IMR-90 (cell line): ENCODE data around the gene SLC4A5. TPM values are rescaled to one million over a fixed set of nuclear protein-coding genes. Genes with fewer than 3 reads are reported as not detected.

Experiments used
- ATAC-seq: fragments of 200-7000 bp; cut with Tn5 transposase; 2 replicates; pipeline ENCODE4 v1.9.1; 2020; ENCODE audit warnings: low read depth, mild to moderate bottlenecking, moderate library complexity
- BruUV-seq: library from RNA; stranded (reverse); fragments of 400-500 nt; replicated peaks from 2 replicates; lab custom pipeline; 2021; lab: Mats Ljungman, UMichigan
- CTCF ChIA-PET: fragments of 300-600 bp; formaldehyde crosslinking; extraction: SDS; loops from one replicate; lab custom pipeline; 2021; ENCODE audit warnings: antibody characterized with exemption; lab: Yijun Ruan, JAX
- POLR2A ChIA-PET: fragments of 300-600 bp; sonication (Branson Sonifier 250); formaldehyde crosslinking; loops from one replicate; lab custom pipeline; 2022; ENCODE audit warnings: antibody characterized with exemption; ENCODE audit not compliant: unreplicated experiment; lab: Charles Lee
- DNase-seq: peaks from one replicate; pipeline ENCODE4 v3.0.0; 2013
- H2AFZ ChIP-seq: replicated peaks from 2 replicates; pipeline ENCODE3; 2013; ENCODE audit warnings: low read length, mild to moderate bottlenecking; ENCODE audit not compliant: poor library complexity
- H2AK5ac ChIP-seq: 2 replicates; pipeline ENCODE4 v1.6.1; 2013; ENCODE audit warnings: low read depth, low read length, inconsistent platforms
- H2AK9ac ChIP-seq: replicated peaks from 2 replicates; pipeline ENCODE3; 2013; ENCODE audit warnings: mild to moderate bottlenecking, low read depth, low read length, moderate library complexity; ENCODE audit not compliant: poor library complexity
- H2BK120ac ChIP-seq: 2 replicates; pipeline ENCODE4 v1.6.1; 2013; ENCODE audit warnings: low read depth, low read length, inconsistent platforms
- H2BK15ac ChIP-seq: 3 replicates; pipeline ENCODE4 v1.6.1; 2013; ENCODE audit warnings: low read depth, low read length, inconsistent platforms
- H2BK20ac ChIP-seq: 2 replicates; pipeline ENCODE4 v1.6.1; 2013; ENCODE audit warnings: low read depth, mild to moderate bottlenecking, inconsistent platforms, low read length, moderate library complexity
- H2BK5ac ChIP-seq: 2 replicates; pipeline ENCODE4 v1.6.1; 2013; ENCODE audit warnings: mild to moderate bottlenecking, low read depth, low read length, inconsistent platforms; ENCODE audit not compliant: poor library complexity, severe bottlenecking
- H3K14ac ChIP-seq: replicated peaks from 2 replicates; pipeline ENCODE4 v1.6.1; 2013; ENCODE audit warnings: low read depth, low read length, inconsistent platforms
- H3K18ac ChIP-seq: 2 replicates; pipeline ENCODE4 v1.6.1; 2013; ENCODE audit warnings: low read depth, low read length, control low read depth
- H3K23ac ChIP-seq: 2 replicates; pipeline ENCODE4 v1.6.1; 2013; ENCODE audit warnings: low read depth, low read length, inconsistent platforms
- H3K27ac ChIP-seq: 2 replicates; pipeline ENCODE4 v1.5.1; 2013; ENCODE audit warnings: mild to moderate bottlenecking, control low read depth, low read length; ENCODE audit not compliant: insufficient read depth
- H3K27me3 ChIP-seq: 2 replicates; pipeline ENCODE4 v1.6.1; 2013; ENCODE audit warnings: low read length; ENCODE audit not compliant: control insufficient read depth, insufficient read depth
- H3K36me3 ChIP-seq: 2 replicates; pipeline ENCODE4 v1.6.1; 2013; ENCODE audit warnings: low read length, mixed read lengths; ENCODE audit not compliant: control insufficient read depth, insufficient read depth
- H3K4ac ChIP-seq: 2 replicates; pipeline ENCODE4 v1.6.1; 2013; ENCODE audit warnings: low read depth, low read length, inconsistent platforms
- H3K4me1 ChIP-seq: 2 replicates; pipeline ENCODE4 v1.6.1; 2013; ENCODE audit warnings: low read length, mixed read lengths; ENCODE audit not compliant: control insufficient read depth, insufficient read depth
- H3K4me2 ChIP-seq: 2 replicates; pipeline ENCODE4 v1.6.1; 2013; ENCODE audit warnings: low read depth, mild to moderate bottlenecking, control low read depth, low read length, moderate library complexity
- H3K4me3 ChIP-seq: 2 replicates; pipeline ENCODE4 v1.5.1; 2013; ENCODE audit warnings: low read depth, mild to moderate bottlenecking, control low read depth, low read length, moderate library complexity; ENCODE audit not compliant: insufficient read depth
- H3K56ac ChIP-seq: 2 replicates; pipeline ENCODE4 v1.6.1; 2013; ENCODE audit warnings: low read length, inconsistent platforms; ENCODE audit not compliant: insufficient read depth; ENCODE audit errors: extremely low read depth
- H3K79me1 ChIP-seq, 2 experiments: 2 replicates each; pipeline ENCODE4 v1.6.1; 2013; ENCODE audit warnings: low read length in 2 of 2, inconsistent platforms in 1 of 2, low read depth in 1 of 2
- H3K9ac ChIP-seq: 2 replicates; pipeline ENCODE4 v1.6.1; 2013; ENCODE audit warnings: low read depth, low read length, control low read depth
- H3K9me1 ChIP-seq: 2 replicates; pipeline ENCODE4 v1.6.1; 2013; ENCODE audit warnings: low read length, inconsistent platforms; ENCODE audit not compliant: insufficient read depth
- H3K9me3 ChIP-seq: 2 replicates; pipeline ENCODE4 v1.6.1; 2013; ENCODE audit warnings: low read length; ENCODE audit not compliant: control insufficient read depth, insufficient read depth
- H4K20me1 ChIP-seq: 2 replicates; pipeline ENCODE4 v1.6.1; 2013; ENCODE audit warnings: low read length, inconsistent platforms; ENCODE audit not compliant: insufficient read depth
- H4K5ac ChIP-seq: 2 replicates; pipeline ENCODE4 v1.6.1; 2013; ENCODE audit warnings: mild to moderate bottlenecking, low read depth, low read length, control low read depth
- H4K8ac ChIP-seq, 2 experiments: 2 replicates each; pipeline ENCODE4 v1.6.1; 2013; ENCODE audit warnings: low read depth in 2 of 2, low read length in 2 of 2, control low read depth in 1 of 2, inconsistent platforms in 1 of 2
- H4K91ac ChIP-seq: 2 replicates; pipeline ENCODE4 v1.6.1; 2013; ENCODE audit warnings: low read depth, low read length, inconsistent platforms; ENCODE audit not compliant: insufficient read depth
- BHLHE40 ChIP-seq: fragments of 150-350 bp; IDR thresholded peaks from 2 replicates; pipeline ENCODE4 v1.6.1; 2016; ENCODE audit warnings: mild to moderate bottlenecking, low read depth, low read length
- CEBPB ChIP-seq: IDR thresholded peaks from 2 replicates; pipeline ENCODE4 v1.6.1; 2012; ENCODE audit warnings: low read depth, low read length, improper control_type of control experiment
- CHD1 ChIP-seq: IDR thresholded peaks from 2 replicates; pipeline ENCODE4 v1.6.1; 2012; ENCODE audit warnings: low read depth, low read length, improper control_type of control experiment
- FOS ChIP-seq: fragments of 150-350 bp; IDR thresholded peaks from 2 replicates; pipeline ENCODE4 v1.6.1; 2016; ENCODE audit warnings: low read depth, low read length
- MAFK ChIP-seq: IDR thresholded peaks from 2 replicates; pipeline ENCODE4 v1.6.1; 2012; ENCODE audit warnings: low read depth, low read length, improper control_type of control experiment
- MAZ ChIP-seq: IDR thresholded peaks from 2 replicates; pipeline ENCODE4 v1.6.1; 2012; ENCODE audit warnings: low read depth, mild to moderate bottlenecking, low read length, improper control_type of control experiment, moderate library complexity, borderline replicate concordance
- MXI1 ChIP-seq: IDR thresholded peaks from 2 replicates; pipeline ENCODE4 v1.6.1; 2012; ENCODE audit warnings: low read depth, mild to moderate bottlenecking, low read length, moderate library complexity, borderline replicate concordance
- NFE2L2 ChIP-seq: fragments of 150-350 bp; IDR thresholded peaks from 2 replicates; pipeline ENCODE4 v1.6.1; 2016; ENCODE audit warnings: low read depth, mild to moderate bottlenecking, low read length
- POLR2A ChIP-seq: IDR thresholded peaks from 2 replicates; pipeline ENCODE4 v1.6.1; 2012; ENCODE audit warnings: mild to moderate bottlenecking, low read depth, low read length
- RAD21 ChIP-seq: IDR thresholded peaks from 2 replicates; pipeline ENCODE4 v1.6.1; 2012; ENCODE audit warnings: low read length, improper control_type of control experiment
- RCOR1 ChIP-seq: IDR thresholded peaks from 2 replicates; pipeline ENCODE4 v1.6.1; 2012; ENCODE audit warnings: mild to moderate bottlenecking, low read length, improper control_type of control experiment; ENCODE audit not compliant: insufficient replicate concordance
- SMC3 ChIP-seq: fragments of 150-350 bp; IDR thresholded peaks from 2 replicates; pipeline ENCODE4 v1.6.1; 2016; ENCODE audit warnings: low read depth, mild to moderate bottlenecking, antibody characterized with exemption, low read length, moderate library complexity
- USF2 ChIP-seq: fragments of 150-350 bp; IDR thresholded peaks from 2 replicates; pipeline ENCODE4 v1.6.1; 2017; ENCODE audit warnings: mild to moderate bottlenecking, antibody characterized with exemption, low read length, low read depth
- WGBS, 2 experiments: methylation state at CpG; one replicate each; pipeline versions ENCODE4 v1.1.5 to v1.1.7; 2013; ENCODE audit warnings: missing lambda C conversion rate in 2 of 2; ENCODE audit not compliant: insufficient read length in 1 of 2; ENCODE audit errors: extremely low coverage in 2 of 2; 5-methylcytosine and 5-hydroxymethylcytosine counted together
- dilution Hi-C: fragments of 300-500 bp; cut with HindIII; formaldehyde crosslinking; loops from one replicate; pipeline ENCODE4 v1.14.3; 2018; ENCODE audit warnings: low sequenced_read_pairs; ENCODE audit not compliant: unreplicated experiment
- in situ Hi-C: fragments of 300-500 bp; cut with MboI; formaldehyde crosslinking; loops from 3 replicates; pipeline ENCODE4 v1.14.3; 2019; ENCODE audit warnings: low sequenced_read_pairs, inconsistent platforms, mixed read lengths
- intact Hi-C: fragments of 100-400 bp; cut with micrococcal nuclease; formaldehyde crosslinking; loops from 2 replicates; pipeline ENCODE4 v1.10.0; 2022
- polyA plus RNA-seq, 3 experiments: library from polyadenylated mRNA; depleted of rRNA; stranded (reverse); fragments of >200 nt; gene quantifications; 2 replicates each; pipeline ENCODE4 v1.2.3, GENCODE V29; 2012; ENCODE audit warnings: low replicate concordance in 1 of 3
- total RNA-seq: library from RNA; depleted of rRNA; stranded (reverse); fragments of >200 nt; gene quantifications from 2 replicates; pipeline ENCODE4 v1.2.3, GENCODE V29; 2012
- TF ChIP-seq, protein P1 (sequence below): fragments of 150-350 bp; IDR thresholded peaks from 2 replicates; pipeline ENCODE4 v1.6.1; 2016; ENCODE audit warnings: low read depth, mild to moderate bottlenecking, low read length, moderate library complexity, borderline replicate concordance
- TF ChIP-seq, protein P2 (sequence below): conservative IDR thresholded peaks from 2 replicates; pipeline ENCODE4 v1.5.1; 2012; ENCODE audit warnings: mild to moderate bottlenecking, low read depth, low read length, improper control_type of control experiment

SLC4A5 gene
- total and polyA plus RNA-seq, 2 of the 4 experiments (the other 2 are of a cell fraction): 0.18 to 0.22 TPM

DNA sequence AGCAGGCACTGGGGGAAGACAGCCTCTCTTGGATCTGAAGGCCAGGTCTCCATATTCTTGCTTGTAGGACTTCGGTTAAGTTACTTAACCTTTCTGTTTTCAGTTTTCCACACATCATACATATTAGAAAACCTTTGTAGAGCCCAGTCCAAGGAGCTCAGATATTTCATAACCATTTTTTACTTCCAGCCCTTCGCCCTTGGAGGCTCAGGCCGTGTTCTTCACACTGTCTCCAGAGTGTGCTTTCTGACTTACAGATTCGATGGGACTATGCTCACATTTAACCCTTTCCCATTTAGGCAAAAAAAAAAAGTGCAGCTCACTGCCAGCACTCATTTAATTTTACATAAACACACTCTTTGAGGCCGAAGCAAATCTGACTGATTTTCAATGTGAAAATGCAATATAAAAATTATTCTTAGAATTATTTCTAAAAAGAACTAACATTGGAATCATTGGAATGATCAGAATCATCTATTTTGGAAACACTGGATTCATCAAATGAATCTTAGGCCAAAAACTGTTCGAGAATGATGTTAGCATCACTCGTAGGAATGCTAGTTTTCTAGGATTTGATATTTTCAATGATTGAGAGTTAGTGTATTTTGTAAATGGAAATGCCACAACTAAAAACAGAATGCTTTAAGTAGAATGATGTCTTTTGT is 89.8 kb downstream of the SLC4A5 start:
- Histone ChIP-seq H3K4ac (no peak overlapping the region), H4K91ac (no peak overlapping the region), H2BK5ac (no peak overlapping the region), H3K9me1 (no peaks in the 10 kb centered on the region), H3K36me3 (no peaks in the 10 kb centered on the region), H3K14ac (no peak overlapping the region), H3K27me3 (peaks cover 38% of the 10 kb centered on the region; the same call in 1 of the 2 replicates), H3K23ac (no peak overlapping the region), H2AK5ac (no peak overlapping the region), H3K56ac (no peak overlapping the region), H4K5ac (no peak overlapping the region), H2BK20ac (no peak overlapping the region), H2AK9ac (no peak overlapping the region), H3K9me3 (no peaks in the 10 kb centered on the region), H3K4me1 (no peaks in the 10 kb centered on the region), H3K4me2 (no peak overlapping the region), H2BK120ac (no peak overlapping the region), H4K20me1 (no peaks in the 10 kb centered on the region), H3K18ac (no peak overlapping the region), H4K8ac (no peak overlapping the region), H3K9ac (no peak overlapping the region), H2AFZ (no peak overlapping the region), H2BK15ac (no peak overlapping the region), H3K4me3 (no peak overlapping the region), H3K79me1 (no peaks in the 10 kb centered on the region), H3K27ac (no peak overlapping the region)
- ChIA-PET CTCF (interaction anchor here (1.4 kb wide), 1 partner anchor 82 kb away, joined by 9 read pairs; no protein-coding TSS in a partner anchor), POLR2A (no interaction called here)
- in situ Hi-C loops: loop anchor here (5.0 kb wide), 1 partner anchor 84 kb away; no protein-coding TSS in a partner anchor
- 65% methylated on average over 3 of the region's 7 CpGs; no CpG with 5 or more reads in 1 of the 2 experiments for WGBS, 2 experiments
- DNase-seq (no peak), ATAC-seq (no peak)
- dilution Hi-C loops: no loop called here
- intact Hi-C loops: loop anchor here (5.0 kb wide), 1 partner anchor 324 kb away; no protein-coding TSS in a partner anchor
- BruUV-seq: no TSS peak
- TF ChIP-seq BHLHE40: no peak
- TF ChIP-seq RCOR1: no peak
- no peak for TF ChIP-seq POLR2A
- no peak for TF ChIP-seq NFE2L2
- TF ChIP-seq, protein P1, sequence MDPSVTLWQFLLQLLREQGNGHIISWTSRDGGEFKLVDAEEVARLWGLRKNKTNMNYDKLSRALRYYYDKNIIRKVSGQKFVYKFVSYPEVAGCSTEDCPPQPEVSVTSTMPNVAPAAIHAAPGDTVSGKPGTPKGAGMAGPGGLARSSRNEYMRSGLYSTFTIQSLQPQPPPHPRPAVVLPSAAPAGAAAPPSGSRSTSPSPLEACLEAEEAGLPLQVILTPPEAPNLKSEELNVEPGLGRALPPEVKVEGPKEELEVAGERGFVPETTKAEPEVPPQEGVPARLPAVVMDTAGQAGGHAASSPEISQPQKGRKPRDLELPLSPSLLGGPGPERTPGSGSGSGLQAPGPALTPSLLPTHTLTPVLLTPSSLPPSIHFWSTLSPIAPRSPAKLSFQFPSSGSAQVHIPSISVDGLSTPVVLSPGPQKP: no peak
- TF ChIP-seq FOS: no peak
- no peak for TF ChIP-seq CHD1
- TF ChIP-seq USF2: no peak
- TF ChIP-seq, protein P2, sequence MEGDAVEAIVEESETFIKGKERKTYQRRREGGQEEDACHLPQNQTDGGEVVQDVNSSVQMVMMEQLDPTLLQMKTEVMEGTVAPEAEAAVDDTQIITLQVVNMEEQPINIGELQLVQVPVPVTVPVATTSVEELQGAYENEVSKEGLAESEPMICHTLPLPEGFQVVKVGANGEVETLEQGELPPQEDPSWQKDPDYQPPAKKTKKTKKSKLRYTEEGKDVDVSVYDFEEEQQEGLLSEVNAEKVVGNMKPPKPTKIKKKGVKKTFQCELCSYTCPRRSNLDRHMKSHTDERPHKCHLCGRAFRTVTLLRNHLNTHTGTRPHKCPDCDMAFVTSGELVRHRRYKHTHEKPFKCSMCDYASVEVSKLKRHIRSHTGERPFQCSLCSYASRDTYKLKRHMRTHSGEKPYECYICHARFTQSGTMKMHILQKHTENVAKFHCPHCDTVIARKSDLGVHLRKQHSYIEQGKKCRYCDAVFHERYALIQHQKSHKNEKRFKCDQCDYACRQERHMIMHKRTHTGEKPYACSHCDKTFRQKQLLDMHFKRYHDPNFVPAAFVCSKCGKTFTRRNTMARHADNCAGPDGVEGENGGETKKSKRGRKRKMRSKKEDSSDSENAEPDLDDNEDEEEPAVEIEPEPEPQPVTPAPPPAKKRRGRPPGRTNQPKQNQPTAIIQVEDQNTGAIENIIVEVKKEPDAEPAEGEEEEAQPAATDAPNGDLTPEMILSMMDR: no peak
- TF ChIP-seq MAFK: no peak
- no peak for TF ChIP-seq CEBPB
- TF ChIP-seq MXI1: no peak
- no peak for TF ChIP-seq MAZ
- TF ChIP-seq RAD21: no peak
- TF ChIP-seq SMC3: no peak
